Subcutaneous abdominal adipose tissue (tissue), 5 donors: ENCODE results near the gene NSD1.

Experiments used
- H3K27ac ChIP-seq: one replicate; pipeline ENCODE4 v1.7.0; 2013; ENCODE audit warnings: low read depth, mild to moderate bottlenecking, inconsistent platforms, low read length, moderate library complexity
- H3K27me3 ChIP-seq, 5 donors: one replicate each; pipeline ENCODE4 v1.7.0; 2013; ENCODE audit warnings: low read length in 5 of 5, inconsistent platforms in 1 of 5; ENCODE audit not compliant: control insufficient read depth in 5 of 5, insufficient read depth in 4 of 5
- H3K36me3 ChIP-seq, 5 donors: one replicate each; pipeline ENCODE4 v1.7.0; 2013; ENCODE audit warnings: low read length in 5 of 5; ENCODE audit not compliant: control insufficient read depth in 5 of 5, insufficient read depth in 5 of 5
- H3K4me1 ChIP-seq, 5 donors: one replicate each; pipeline ENCODE4 v1.7.0; 2013; ENCODE audit warnings: low read length in 5 of 5, mild to moderate bottlenecking in 3 of 5, moderate library complexity in 1 of 5; ENCODE audit not compliant: control insufficient read depth in 5 of 5, insufficient read depth in 5 of 5
- H3K4me3 ChIP-seq, 5 donors: one replicate each; pipeline ENCODE4 v1.7.0; 2013; ENCODE audit warnings: low read length in 5 of 5, low read depth in 1 of 5
- H3K9ac ChIP-seq, 5 donors: one replicate each; pipeline ENCODE4 v1.7.0; 2013; ENCODE audit warnings: low read length in 5 of 5, mild to moderate bottlenecking in 4 of 5, moderate library complexity in 3 of 5
- H3K9me3 ChIP-seq, 5 donors: one replicate each; pipeline ENCODE4 v1.7.0; 2013; ENCODE audit warnings: low read length in 5 of 5; ENCODE audit not compliant: control insufficient read depth in 5 of 5
- donor health status: healthy.
- donor health status: healthy.
- donor health status: healthy.
- donor health status: healthy.
- donor health status: healthy.

The NSD1 gene

GRCh38 chr5:177332896-177333260, 199.3 kb downstream of the NSD1 start:
- Histone ChIP-seq H3K36me3 (peaks cover 0 to 86% (median 82%) of the 10 kb centered on the region in 5 donors), H3K9me3 (no peaks in the 10 kb centered on the region), H3K4me3 (no peak overlapping the region), H3K9ac (no peak overlapping the region), H3K27me3 (no peaks in the 10 kb centered on the region), H3K27ac (no peak overlapping the region), H3K4me1 (peaks cover 0 to 2% (median 0%) of the 10 kb centered on the region in 5 donors)

GRCh38 chr5:177333420-177334154, 200.0 kb downstream of the NSD1 start:
- no peak overlapping the region for H3K4me3 ChIP-seq
- H3K27ac ChIP-seq = no peak overlapping the region
- peaks cover 0 to 92% (median 85%) of the 10 kb centered on the region in 5 donors for H3K36me3 ChIP-seq
- no peaks in the 10 kb centered on the region for H3K4me1 ChIP-seq
- no peak overlapping the region for H3K9ac ChIP-seq
- no peaks in the 10 kb centered on the region for H3K9me3 ChIP-seq
- H3K27me3 ChIP-seq = no peaks in the 10 kb centered on the region

GRCh38 chr5:177334155-177334551, 200.6 kb downstream of the NSD1 start:
- H3K4me3 ChIP-seq = no peak overlapping the region
- H3K36me3 ChIP-seq = peaks cover 0 to 98% (median 90%) of the 10 kb centered on the region in 5 donors
- H3K4me1 ChIP-seq = no peaks in the 10 kb centered on the region
- no peaks in the 10 kb centered on the region for H3K27me3 ChIP-seq
- H3K9ac ChIP-seq = no peak overlapping the region
- no peaks in the 10 kb centered on the region for H3K9me3 ChIP-seq
- no peak overlapping the region for H3K27ac ChIP-seq

GRCh38 chr5:177334781-177335700, 201.5 kb downstream of the NSD1 start:
- no peaks in the 10 kb centered on the region for H3K4me1 ChIP-seq
- H3K9ac ChIP-seq = no peak overlapping the region
- H3K27ac ChIP-seq = no peak overlapping the region
- peaks cover 0 to 98% (median 90%) of the 10 kb centered on the region in 5 donors for H3K36me3 ChIP-seq
- no peaks in the 10 kb centered on the region for H3K9me3 ChIP-seq
- no peaks in the 10 kb centered on the region for H3K27me3 ChIP-seq
- H3K4me3 ChIP-seq = no peak overlapping the region

GRCh38 chr5:177335701-177336065, 202.1 kb downstream of the NSD1 start:
- H3K4me1 ChIP-seq = no peaks in the 10 kb centered on the region
- peaks cover 0 to 91% (median 84%) of the 10 kb centered on the region in 5 donors for H3K36me3 ChIP-seq

DNA sequence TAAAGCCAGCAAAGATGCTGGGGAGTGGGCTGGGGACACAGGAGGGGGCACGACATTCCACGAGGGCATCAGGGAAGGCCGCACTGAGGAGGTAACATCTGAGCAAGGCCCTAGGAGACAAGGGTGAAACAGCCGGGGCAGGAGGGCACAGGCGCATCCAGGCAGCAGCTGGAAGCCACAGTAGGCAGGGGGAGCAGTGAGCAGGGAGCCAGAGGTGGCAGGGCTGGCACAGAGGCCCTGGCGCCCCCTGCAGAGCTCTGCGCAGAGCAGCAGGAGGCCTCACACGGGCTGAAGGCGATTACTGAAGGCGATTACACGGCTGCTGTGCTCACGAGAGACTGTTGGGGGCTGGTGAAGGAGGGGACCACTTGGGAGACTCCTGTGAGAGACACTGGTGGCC, 202.5 kb downstream of the NSD1 start:
- Histone ChIP-seq H3K9ac (no peak overlapping the region), H3K27me3 (no peaks in the 10 kb centered on the region), H3K4me3 (no peak overlapping the region), H3K4me1 (no peaks in the 10 kb centered on the region), H3K36me3 (peaks cover 0 to 87% (median 80%) of the 10 kb centered on the region in 5 donors), H3K9me3 (no peaks in the 10 kb centered on the region), H3K27ac (no peak overlapping the region)

More at GRCh38 chr5:177335701-177336065, 202.1 kb downstream of the NSD1 start:
- H3K9ac ChIP-seq = no peak overlapping the region
- no peak overlapping the region for H3K27ac ChIP-seq
- no peaks in the 10 kb centered on the region for H3K27me3 ChIP-seq
- no peak overlapping the region for H3K4me3 ChIP-seq
- no peaks in the 10 kb centered on the region for H3K9me3 ChIP-seq

DNA sequence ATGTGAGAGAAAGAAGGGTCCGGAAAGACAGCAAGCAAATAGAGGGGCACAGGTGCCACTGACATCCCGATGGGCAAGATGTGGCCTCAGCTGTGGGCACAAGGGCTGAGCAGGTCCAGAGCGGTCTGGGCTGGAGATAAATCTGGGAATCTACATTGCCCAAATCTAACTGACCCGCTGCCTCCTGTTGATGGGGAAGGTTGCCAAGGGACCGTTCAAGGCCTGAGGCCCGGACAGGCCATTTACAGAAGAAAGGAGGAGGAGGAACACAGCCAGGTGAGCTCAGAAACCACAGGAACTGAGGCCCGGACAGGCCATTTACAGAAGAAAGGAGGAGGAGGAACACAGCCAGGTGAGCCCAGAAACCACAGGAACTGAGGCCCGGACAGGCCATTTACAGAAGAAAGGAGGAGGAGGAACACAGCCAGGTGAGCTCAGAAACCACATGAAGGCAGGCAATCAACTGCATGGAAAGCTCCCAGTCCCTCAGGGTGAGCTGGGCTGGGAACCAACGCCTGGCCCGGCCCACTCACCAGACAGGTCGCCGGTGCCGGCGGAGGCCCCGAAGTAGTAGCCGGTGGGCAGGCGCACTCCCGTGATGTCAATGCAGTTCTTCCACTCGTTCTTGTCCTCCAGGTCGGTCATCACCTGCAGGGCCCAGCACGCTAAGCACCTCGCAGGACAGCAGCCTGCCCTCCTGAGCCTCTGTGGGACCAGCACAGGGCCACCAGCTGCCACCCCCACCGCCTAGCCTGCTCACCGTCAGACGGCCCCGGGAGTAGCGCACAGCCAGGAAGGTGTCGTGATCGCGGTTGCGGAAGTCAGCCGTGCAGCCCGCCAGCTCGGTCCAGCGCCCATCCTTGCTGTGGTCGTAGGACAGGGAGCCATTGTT, 203.3 kb downstream of the NSD1 start:
- Histone ChIP-seq H3K9ac (no peak overlapping the region), H3K27me3 (no peaks in the 10 kb centered on the region), H3K27ac (no peak overlapping the region), H3K36me3 (peaks cover 5 to 87% (median 77%) of the 10 kb centered on the region in 5 donors), H3K4me1 (no peaks in the 10 kb centered on the region), H3K4me3 (no peak overlapping the region), H3K9me3 (no peaks in the 10 kb centered on the region)

- Histone ChIP-seq H3K27ac (no peak overlapping the region), H3K9me3 (no peaks in the 10 kb centered on the region), H3K4me1 (no peaks in the 10 kb centered on the region), H3K36me3 (peaks cover 6 to 75% (median 66%) of the 10 kb centered on the region in 5 donors), H3K27me3 (no peaks in the 10 kb centered on the region), H3K4me3 (no peak overlapping the region), H3K9ac (no peak overlapping the region)
Measured at GRCh38 chr5:177338251-177339106, 204.9 kb downstream of the NSD1 start.

- no peak overlapping the region for H3K27ac ChIP-seq
- H3K36me3 ChIP-seq = peaks cover 6 to 70% (median 60%) of the 10 kb centered on the region in 5 donors
- H3K9me3 ChIP-seq = no peaks in the 10 kb centered on the region
- no peaks in the 10 kb centered on the region for H3K27me3 ChIP-seq
- H3K4me1 ChIP-seq = no peaks in the 10 kb centered on the region
- H3K9ac ChIP-seq = no peak overlapping the region
- H3K4me3 ChIP-seq = no peak overlapping the region
Measured at GRCh38 chr5:177339107-177339638, 205.6 kb downstream of the NSD1 start.
